H7 (cell line): Measurements from ENCODE around the gene ALDH4A1. TPM values are rescaled to one million over a fixed set of nuclear protein-coding genes. Genes with fewer than 3 reads are reported as not detected.

Experiments
- DNase-seq: peaks from one replicate; pipeline ENCODE4 v3.0.0; 2012
- H3K27me3 ChIP-seq: 2 replicates; pipeline ENCODE4 v1.6.0; 2011; ENCODE audit warnings: mild to moderate bottlenecking, low read length; ENCODE audit not compliant: control insufficient read depth, insufficient read depth
- H3K36me3 ChIP-seq: replicated peaks from 2 replicates; pipeline ENCODE4 v1.5.1; 2011; ENCODE audit warnings: low read length; ENCODE audit not compliant: control insufficient read depth, insufficient read depth
- H3K4me3 ChIP-seq: 2 replicates; pipeline ENCODE4 v1.5.1; 2011; ENCODE audit warnings: low read depth, mild to moderate bottlenecking, control low read depth, low read length, moderate library complexity; ENCODE audit not compliant: insufficient read depth
- total RNA-seq: library from RNA; depleted of rRNA; stranded (reverse); fragments of >200 nt; shearing (Covaris generic); gene quantifications from 2 replicates; pipeline ENCODE4 v1.2.3, GENCODE V29; 2014; rRNA removed

ALDH4A1 gene
- 23.7 and 23.8 TPM in 2 replicates for total RNA-seq

GRCh38 chr1:18902523-18903290 lies at the start of gene ALDH4A1:
ALDH4A1 (minus strand) TSS chr1:18902555; CDS start chr1:18902523, 32 bp downstream.
- H3K4me3 ChIP-seq, result peak within 1 kb of the TSS; percentile 82
- peak; percentile 99 for DNase-seq
- H3K27me3 ChIP-seq, result peaks cover 5% of the 10 kb centered on the region; the same call in 1 of the 2 replicates
- H3K36me3 ChIP-seq, result no peaks in the 10 kb centered on the region

GRCh38 chr1:18951818-18952391 lies 49.5 kb upstream of the ALDH4A1 start:
- DNase-seq, result no peak
- H3K27me3 ChIP-seq, result peaks cover 6% of the 10 kb centered on the region; the same call in 1 of the 2 replicates
- no peak overlapping the region for H3K4me3 ChIP-seq
- no peaks in the 10 kb centered on the region for H3K36me3 ChIP-seq

GRCh38 chr1:18951416-18951815 lies 49.1 kb upstream of the ALDH4A1 start:
- no peak for DNase-seq
- H3K27me3 ChIP-seq, result peaks cover 6% of the 10 kb centered on the region; the same call in 1 of the 2 replicates
- H3K36me3 ChIP-seq, result no peaks in the 10 kb centered on the region
- H3K4me3 ChIP-seq, result no peak overlapping the region

GRCh38 chr1:18950401-18951026 lies 48.2 kb upstream of the ALDH4A1 start:
- H3K4me3 ChIP-seq, result no peak overlapping the region
- H3K27me3 ChIP-seq, result peaks cover 4% of the 10 kb centered on the region; the same call in 1 of the 2 replicates
- H3K36me3 ChIP-seq, result no peaks in the 10 kb centered on the region
- DNase-seq, result peak; percentile 41

GRCh38 chr1:18949686-18950400 lies 47.5 kb upstream of the ALDH4A1 start:
- Histone ChIP-seq H3K36me3 (no peaks in the 10 kb centered on the region), H3K27me3 (no peaks in the 10 kb centered on the region), H3K4me3 (no peak overlapping the region)
- peak; percentile 82 for DNase-seq

GRCh38 chr1:18948913-18949685 lies 46.7 kb upstream of the ALDH4A1 start:
- DNase-seq, result peak; percentile 59
- Histone ChIP-seq H3K4me3 (no peak overlapping the region), H3K27me3 (no peaks in the 10 kb centered on the region), H3K36me3 (no peaks in the 10 kb centered on the region)

- H3K27me3 ChIP-seq, result no peaks in the 10 kb centered on the region
- no peak overlapping the region for H3K4me3 ChIP-seq
- no peak for DNase-seq
- H3K36me3 ChIP-seq, result no peaks in the 10 kb centered on the region
Measured at GRCh38 chr1:18948048-18948912, 45.9 kb upstream of the ALDH4A1 start.

- no peaks in the 10 kb centered on the region for H3K36me3 ChIP-seq
- no peak overlapping the region for H3K4me3 ChIP-seq
- H3K27me3 ChIP-seq, result no peaks in the 10 kb centered on the region
- DNase-seq, result peak; percentile 40
Measured at GRCh38 chr1:18947570-18947969, 45.2 kb upstream of the ALDH4A1 start.

GRCh38 chr1:18946550-18947381 lies 44.4 kb upstream of the ALDH4A1 start:
- DNase-seq, result peak; percentile 48
- Histone ChIP-seq H3K36me3 (no peaks in the 10 kb centered on the region), H3K27me3 (no peaks in the 10 kb centered on the region)

GRCh38 chr1:18945401-18945849 lies 43.1 kb upstream of the ALDH4A1 start:
- Histone ChIP-seq H3K36me3 (no peaks in the 10 kb centered on the region), H3K27me3 (no peaks in the 10 kb centered on the region), H3K4me3 (no peak overlapping the region)
- DNase-seq, result peak; percentile 74

More at GRCh38 chr1:18946550-18947381, 44.4 kb upstream of the ALDH4A1 start:
- H3K4me3 ChIP-seq, result no peak overlapping the region

- no peaks in the 10 kb centered on the region for H3K27me3 ChIP-seq
- no peak for DNase-seq
- no peak overlapping the region for H3K4me3 ChIP-seq
- no peaks in the 10 kb centered on the region for H3K36me3 ChIP-seq
Measured at GRCh38 chr1:18944810-18945209, 42.5 kb upstream of the ALDH4A1 start.

- H3K27me3 ChIP-seq, result no peaks in the 10 kb centered on the region
- H3K36me3 ChIP-seq, result no peaks in the 10 kb centered on the region
- no peak overlapping the region for H3K4me3 ChIP-seq
- DNase-seq, result peak; percentile 33
Measured at GRCh38 chr1:18943914-18944572, 41.7 kb upstream of the ALDH4A1 start.
